Measurements from ENCODE around the gene BLVRB. TPM values are rescaled to one million over a fixed set of nuclear protein-coding genes. Genes with fewer than 3 reads are reported as not detected.
"Not testable (repeated sequence)": the region's sequence is repeated elsewhere in the genome, so short reads cannot be mapped to it uniquely, and the experiment has no call there.

BLVRB gene
- total and polyA plus RNA-seq, 2 donors from 2014 or later = 89.9 to 248 TPM

DNA sequence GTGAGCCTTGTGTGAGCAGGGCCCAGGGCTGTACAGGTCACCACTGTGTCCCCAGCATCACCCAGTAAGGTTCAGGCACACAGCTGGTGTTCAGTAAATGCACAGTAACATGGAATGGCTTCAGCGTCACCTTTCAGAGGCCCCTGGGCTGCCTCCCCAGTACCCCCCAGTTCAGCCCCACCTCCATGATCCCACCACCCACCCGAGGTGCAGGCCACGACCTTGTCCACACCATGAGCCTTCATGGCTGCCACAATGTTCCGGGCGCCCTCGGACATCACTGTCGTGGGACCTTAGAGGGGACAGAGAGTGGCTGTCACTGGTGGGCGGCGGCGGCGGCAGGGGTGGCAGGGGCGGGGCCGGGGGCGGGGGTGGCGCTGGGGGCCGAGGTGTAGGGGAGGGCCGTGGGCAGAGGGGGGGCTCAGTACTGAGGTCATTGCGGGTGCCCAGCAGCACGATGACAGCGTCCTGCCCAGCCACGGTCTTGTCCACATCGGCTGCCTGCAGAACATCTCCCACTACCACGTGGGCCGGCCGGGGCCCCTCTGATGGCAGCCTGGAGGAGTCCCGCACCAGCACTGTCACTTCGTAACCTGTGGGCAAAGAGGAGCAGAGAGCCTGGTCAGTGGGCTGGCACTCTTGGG lies 7.5 kb downstream of the BLVRB start:
- H3K27ac ChIP-seq (ENCODE audit: low read depth in 2 of 2, low read length in 2 of 2) = no peak overlapping the region
- H3K4me1 ChIP-seq (ENCODE audit: control insufficient read depth in 2 of 3, insufficient read depth in 2 of 3, low read depth in 1 of 3, low read length in 3 of 3) = peaks cover 0 to 3% (median 2%) of the 10 kb centered on the region in 3 donors
- H3K4me3 ChIP-seq (ENCODE audit: low read length in 3 of 3) = no peak overlapping the region
- H3K36me3 ChIP-seq (ENCODE audit: control insufficient read depth in 2 of 3, insufficient read depth in 3 of 3, low read length in 3 of 3) = peaks cover 0 to 3% (median 0%) of the 10 kb centered on the region in 3 donors
- no peak overlapping the region for H3K9ac ChIP-seq (ENCODE audit: low read length in 3 of 3)
- H3K9me3 ChIP-seq (ENCODE audit: control insufficient read depth in 2 of 3, insufficient read depth in 1 of 3, low read length in 3 of 3) = no peaks in the 10 kb centered on the region
- intact Hi-C loops (cut with DNase I) = no loop called here
- no peak for DNase-seq
- TF ChIP-seq, protein P1, sequence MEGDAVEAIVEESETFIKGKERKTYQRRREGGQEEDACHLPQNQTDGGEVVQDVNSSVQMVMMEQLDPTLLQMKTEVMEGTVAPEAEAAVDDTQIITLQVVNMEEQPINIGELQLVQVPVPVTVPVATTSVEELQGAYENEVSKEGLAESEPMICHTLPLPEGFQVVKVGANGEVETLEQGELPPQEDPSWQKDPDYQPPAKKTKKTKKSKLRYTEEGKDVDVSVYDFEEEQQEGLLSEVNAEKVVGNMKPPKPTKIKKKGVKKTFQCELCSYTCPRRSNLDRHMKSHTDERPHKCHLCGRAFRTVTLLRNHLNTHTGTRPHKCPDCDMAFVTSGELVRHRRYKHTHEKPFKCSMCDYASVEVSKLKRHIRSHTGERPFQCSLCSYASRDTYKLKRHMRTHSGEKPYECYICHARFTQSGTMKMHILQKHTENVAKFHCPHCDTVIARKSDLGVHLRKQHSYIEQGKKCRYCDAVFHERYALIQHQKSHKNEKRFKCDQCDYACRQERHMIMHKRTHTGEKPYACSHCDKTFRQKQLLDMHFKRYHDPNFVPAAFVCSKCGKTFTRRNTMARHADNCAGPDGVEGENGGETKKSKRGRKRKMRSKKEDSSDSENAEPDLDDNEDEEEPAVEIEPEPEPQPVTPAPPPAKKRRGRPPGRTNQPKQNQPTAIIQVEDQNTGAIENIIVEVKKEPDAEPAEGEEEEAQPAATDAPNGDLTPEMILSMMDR (IDR thresholded peaks at IDR 0.05; ENCODE audit: borderline replicate concordance, extremely low read depth, insufficient read depth) = no peak
- FAIRE-seq = no peak
- no peaks in the 10 kb centered on the region for H3K27me3 ChIP-seq (ENCODE audit: control insufficient read depth, insufficient read depth, low read length)

DNA sequence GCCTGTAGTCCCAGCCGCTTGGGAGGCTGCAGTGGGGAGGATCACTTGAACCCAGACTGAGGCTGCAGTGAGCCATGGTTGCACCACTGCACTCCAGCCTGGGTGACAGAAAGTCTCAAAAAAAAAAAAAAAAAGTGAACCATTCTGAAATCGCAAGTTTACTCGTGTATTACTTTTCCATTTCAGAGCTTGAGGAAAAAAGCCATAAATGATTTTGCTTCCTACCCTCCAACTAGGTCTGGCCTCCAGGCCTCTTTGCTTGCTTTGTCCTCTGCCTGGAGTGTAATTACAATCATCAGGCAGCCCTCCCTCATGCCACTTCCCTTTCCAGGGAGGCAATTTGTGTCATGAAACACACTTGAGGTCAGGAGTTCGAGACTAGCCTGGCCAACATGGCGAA lies 8.5 kb downstream of the BLVRB start:
- Histone ChIP-seq H3K4me3 (ENCODE audit: low read length in 3 of 3) (no peak overlapping the region), H3K9me3 (ENCODE audit: control insufficient read depth in 2 of 3, insufficient read depth in 1 of 3, low read length in 3 of 3) (no peaks in the 10 kb centered on the region), H3K9ac (ENCODE audit: low read length in 3 of 3) (no peak overlapping the region), H3K36me3 (ENCODE audit: control insufficient read depth in 2 of 3, insufficient read depth in 3 of 3, low read length in 3 of 3) (peaks cover 0 to 3% (median 0%) of the 10 kb centered on the region in 3 donors), H3K27me3 (ENCODE audit: control insufficient read depth, insufficient read depth, low read length) (no peaks in the 10 kb centered on the region), H3K4me1 (ENCODE audit: control insufficient read depth in 2 of 3, insufficient read depth in 2 of 3, low read depth in 1 of 3, low read length in 3 of 3) (peaks cover 0 to 3% (median 0%) of the 10 kb centered on the region in 3 donors), H3K27ac (ENCODE audit: low read depth in 2 of 2, low read length in 2 of 2) (no peak overlapping the region)
- FAIRE-seq (no peak), DNase-seq (no peak)
- intact Hi-C loops (cut with DNase I) = no loop called here
- TF ChIP-seq, protein P1 (IDR thresholded peaks at IDR 0.05; ENCODE audit: borderline replicate concordance, extremely low read depth, insufficient read depth) = no peak

DNA sequence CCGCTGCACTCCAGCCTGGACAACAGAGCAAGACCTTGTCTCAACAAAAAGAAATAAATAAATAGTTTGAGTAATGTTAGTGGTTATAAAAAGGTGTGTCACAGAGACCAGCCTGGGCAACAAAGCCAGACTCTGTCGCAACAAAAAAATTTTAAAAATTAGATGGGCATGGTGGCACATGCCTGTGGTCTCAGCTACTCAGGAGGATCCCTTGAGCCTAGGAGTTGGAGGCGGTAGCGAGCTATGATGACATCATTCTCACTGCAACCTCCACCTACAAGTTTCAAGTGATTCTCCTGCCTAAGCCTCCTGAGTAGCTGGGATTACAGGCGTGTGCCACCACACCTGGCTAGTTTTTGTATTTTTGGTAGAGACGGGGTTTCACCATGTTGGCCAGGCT lies 11.6 kb downstream of the BLVRB start:
- DNase-seq; H3K36me3 ChIP-seq (ENCODE audit: control insufficient read depth in 2 of 3, insufficient read depth in 3 of 3, low read length in 3 of 3); H3K9me3 ChIP-seq (ENCODE audit: control insufficient read depth in 2 of 3, insufficient read depth in 1 of 3, low read length in 3 of 3); H3K9ac ChIP-seq (ENCODE audit: low read length in 3 of 3); H3K27ac ChIP-seq (ENCODE audit: low read depth in 2 of 2, low read length in 2 of 2); H3K4me3 ChIP-seq (ENCODE audit: low read length in 3 of 3); FAIRE-seq; H3K27me3 ChIP-seq (ENCODE audit: control insufficient read depth, insufficient read depth, low read length); intact Hi-C loops (cut with DNase I); H3K4me1 ChIP-seq (ENCODE audit: control insufficient read depth in 2 of 3, insufficient read depth in 2 of 3, low read depth in 1 of 3, low read length in 3 of 3): not testable (repeated sequence)

DNA sequence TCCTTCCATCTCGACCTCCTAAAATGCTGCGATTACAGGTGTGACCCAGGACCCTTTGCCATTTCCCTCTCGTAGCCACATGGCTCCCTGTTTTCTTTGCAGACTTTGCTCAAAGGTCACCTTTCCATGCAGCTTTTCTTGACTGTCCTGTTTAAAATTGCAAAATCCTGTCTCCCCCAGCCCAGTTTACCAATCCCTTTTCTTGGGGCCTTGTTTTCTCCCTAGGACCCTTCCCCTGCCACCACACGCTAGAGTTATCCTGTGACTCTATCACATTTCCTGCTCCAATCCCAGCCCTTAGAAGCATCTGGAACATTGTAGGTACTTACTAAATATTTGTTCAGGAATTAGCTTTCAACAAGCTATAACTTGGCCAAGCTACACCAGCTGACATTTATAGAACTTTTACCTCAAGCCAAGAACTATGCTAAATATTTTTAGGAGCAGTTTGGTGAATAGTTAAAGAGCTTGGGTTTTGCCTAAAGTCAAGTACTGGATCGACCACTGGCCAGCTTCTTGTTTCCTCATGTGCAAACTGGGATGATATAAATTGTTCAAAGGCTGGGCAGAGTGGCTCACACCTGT lies 12.3 kb downstream of the BLVRB start:
- no peak overlapping the region for H3K9ac ChIP-seq (ENCODE audit: low read length in 3 of 3)
- no peak overlapping the region for H3K27ac ChIP-seq (ENCODE audit: low read depth in 2 of 2, low read length in 2 of 2)
- peaks cover 0 to 7% (median 2%) of the 10 kb centered on the region in 3 donors for H3K36me3 ChIP-seq (ENCODE audit: control insufficient read depth in 2 of 3, insufficient read depth in 3 of 3, low read length in 3 of 3)
- no peak for DNase-seq
- no peaks in the 10 kb centered on the region for H3K4me1 ChIP-seq (ENCODE audit: control insufficient read depth in 2 of 3, insufficient read depth in 2 of 3, low read depth in 1 of 3, low read length in 3 of 3)
- H3K4me3 ChIP-seq (ENCODE audit: low read length in 3 of 3) = no peak overlapping the region
- no peaks in the 10 kb centered on the region for H3K27me3 ChIP-seq (ENCODE audit: control insufficient read depth, insufficient read depth, low read length)
- no peaks in the 10 kb centered on the region for H3K9me3 ChIP-seq (ENCODE audit: control insufficient read depth in 2 of 3, insufficient read depth in 1 of 3, low read length in 3 of 3)
- TF ChIP-seq, protein P1 (IDR thresholded peaks at IDR 0.05; ENCODE audit: borderline replicate concordance, extremely low read depth, insufficient read depth) = no peak
- no peak for FAIRE-seq
- intact Hi-C loops (cut with DNase I) = no loop called here

All from kidney (tissue), 14 donors.